Measurements from ENCODE around the gene OSTM1. TPM values are rescaled to one million over a fixed set of nuclear protein-coding genes. Genes with fewer than 3 reads are reported as not detected.

The OSTM1 gene
- total and polyA plus RNA-seq, 2 of the 8 experiments (the other 6 are each of a cell fraction or from before 2014, with no cell fraction given): 17.7 to 26.1 TPM

DNA sequence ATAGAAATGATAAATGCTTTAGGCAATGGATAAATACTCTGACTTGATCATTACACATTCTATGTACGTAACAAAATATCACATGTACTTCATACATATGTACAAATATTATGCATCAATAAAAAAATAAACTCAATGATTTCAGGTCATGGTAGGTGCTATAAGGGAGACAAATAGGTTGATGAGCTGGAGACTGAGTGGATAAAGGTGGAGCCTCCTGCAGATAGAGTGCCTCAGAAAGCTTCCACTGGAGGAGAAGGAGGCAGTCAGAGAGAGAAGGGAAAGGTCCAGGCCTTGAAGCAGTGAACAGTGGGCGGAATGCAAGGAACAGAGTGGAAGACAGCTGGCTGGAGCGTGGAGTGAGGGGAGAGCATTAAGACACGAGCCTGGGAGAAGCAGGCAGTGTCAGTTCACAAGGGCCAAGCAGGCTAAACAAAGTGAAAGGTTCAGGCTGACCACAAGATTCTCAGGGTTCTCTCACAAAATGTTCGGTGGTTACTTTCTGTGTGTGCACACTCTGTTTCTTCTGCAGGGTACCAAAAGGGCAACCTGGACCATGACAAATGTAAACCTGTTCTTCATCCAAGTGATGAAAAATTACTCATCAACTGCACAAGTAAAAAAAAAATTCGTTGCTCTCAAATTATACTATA is 60.6 kb downstream of the OSTM1 start:
- H3K9me3 ChIP-seq (ENCODE audit: insufficient read depth in 2 of 2, low read depth in 1 of 2, low read length in 1 of 2): peaks cover 25 to 28% of the 10 kb centered on the region in 2 experiments
- no peak overlapping the region for H3K27ac ChIP-seq (ENCODE audit: low read depth, low read length)
- no peak overlapping the region for H2BK15ac ChIP-seq (ENCODE audit: low read length)
- H3K9ac ChIP-seq (replicated peaks in 1 of 4; ENCODE audit: extremely low read depth in 1 of 4, low read depth in 3 of 4, low read length in 3 of 4): no peak overlapping the region
- H3K79me1 ChIP-seq (ENCODE audit: low read depth, low read length): no peaks in the 10 kb centered on the region
- no peak overlapping the region for H2BK120ac ChIP-seq (replicated peaks; ENCODE audit: low read depth, low read length)
- no peaks in the 10 kb centered on the region for H4K20me1 ChIP-seq (replicated peaks in 1 of 2; ENCODE audit: control insufficient read depth in 1 of 2, insufficient read depth in 2 of 2, low read length in 2 of 2)
- no peak overlapping the region for H4K5ac ChIP-seq (ENCODE audit: insufficient read length, low read depth, low read length)
- no peak overlapping the region for H3K4me3 ChIP-seq (ENCODE audit: extremely low read depth in 1 of 4, insufficient read depth in 2 of 4, low read depth in 3 of 4, low read length in 4 of 4)
- H2BK5ac ChIP-seq (ENCODE audit: low read depth, low read length): no peak overlapping the region
- no peaks in the 10 kb centered on the region for H3K27me3 ChIP-seq (replicated peaks in 1 of 4; ENCODE audit: control insufficient read depth in 3 of 4, extremely low read depth in 1 of 4, insufficient read depth in 3 of 4, low read length in 3 of 4)
- ChIA-PET POLR2A (ENCODE audit: partially characterized antibody) (interaction anchor here (1.6 kb wide), 1 partner anchor 23 kb away, joined by 3 read pairs; no protein-coding TSS in a partner anchor), CTCF (ENCODE audit: partially characterized antibody) (interaction anchor here (0.6 to 2.1 kb wide), 2 partner anchors 33 to 34 kb away, joined by 4 to 8 read pairs; no protein-coding TSS in a partner anchor)
- no peak overlapping the region for H4K91ac ChIP-seq (replicated peaks; ENCODE audit: insufficient read length, low read length)
- no peaks in the 10 kb centered on the region; the same call in 1 of the 2 replicates for H3K23me2 ChIP-seq (ENCODE audit: low read depth, low read length)
- H3K79me2 ChIP-seq (ENCODE audit: control insufficient read depth in 1 of 2, insufficient read depth in 2 of 2, low read length in 2 of 2): no peaks in the 10 kb centered on the region
- no peak overlapping the region for H3K18ac ChIP-seq (ENCODE audit: extremely low read depth, low read length)
- H3K36me3 ChIP-seq (ENCODE audit: control insufficient read depth in 2 of 4, insufficient read depth in 4 of 4, low read length in 3 of 4): no peaks in the 10 kb centered on the region
- DNase-seq (ENCODE audit: low read depth in 1 of 2, low spot score in 2 of 2) (no peak), FAIRE-seq (no peak)
- H2AFZ ChIP-seq (ENCODE audit: low read length): no peak overlapping the region
- no peaks in the 10 kb centered on the region for H3K4me1 ChIP-seq (replicated peaks in 1 of 4; ENCODE audit: control insufficient read depth in 3 of 4, insufficient read depth in 4 of 4, low read length in 3 of 4)
- H3K4me2 ChIP-seq (ENCODE audit: insufficient read depth in 1 of 2, low read depth in 2 of 2, low read length in 2 of 2): no peak overlapping the region
- WGBS, 2 experiments (ENCODE audit: extremely low coverage in 1 of 2, insufficient coverage in 1 of 2, insufficient read length in 1 of 2, insufficient replicate concordance in 2 of 2, low coverage in 1 of 2, low lambda C conversion rate in 2 of 2, missing lambda C conversion rate in 1 of 2): 82% methylated on average over 6 of the region's 6 CpGs; no CpG with 5 or more reads in 1 of the 2 experiments
- H2BK12ac ChIP-seq (ENCODE audit: low read depth, low read length): no peak overlapping the region
- H3K23ac ChIP-seq (ENCODE audit: insufficient read length): no peak overlapping the region
- H2BK20ac ChIP-seq (ENCODE audit: low read length): no peak overlapping the region
- no peak overlapping the region for H4K8ac ChIP-seq (ENCODE audit: extremely low read depth, insufficient read depth, low read length)
- no peak overlapping the region for H3K14ac ChIP-seq (ENCODE audit: insufficient read length)
- H2AK5ac ChIP-seq (ENCODE audit: low read depth, low read length): no peak overlapping the region
- H3K4ac ChIP-seq (replicated peaks; ENCODE audit: insufficient read length, low read depth, low read length): no peak overlapping the region
- no peak overlapping the region for H3K56ac ChIP-seq (replicated peaks; ENCODE audit: insufficient read length, low read depth, low read length)
- TF ChIP-seq KDM1A (IDR thresholded peaks at IDR 0.05; ENCODE audit: borderline replicate concordance, low read length) (no peak), NRF1 (IDR thresholded peaks at IDR 0.05; ENCODE audit: low read depth, low read length) (no peak), EZH2 (IDR thresholded peaks at IDR 0.05; ENCODE audit: low read depth, low read length, severe bottlenecking) (no peak), CEBPB (IDR thresholded peaks at IDR 0.05; ENCODE audit: low read depth, low read length) (no peak), SP1 (IDR thresholded peaks at IDR 0.05; ENCODE audit: low read depth, low read length) (no peak), CHD2 (IDR thresholded peaks at IDR 0.05; ENCODE audit: low read length) (no peak), CREB1 (IDR thresholded peaks at IDR 0.05) (no peak), SAP30 (IDR thresholded peaks at IDR 0.05; ENCODE audit: insufficient read depth, insufficient replicate concordance, low read length) (no peak), TCF12 (IDR thresholded peaks at IDR 0.05; ENCODE audit: low read depth, low read length) (no peak), TAF7 (optimal IDR thresholded peaks at IDR 0.05; ENCODE audit: borderline replicate concordance, low read depth, low read length) (no peak), PHF8 (conservative IDR thresholded peaks at IDR 0.05; ENCODE audit: low read depth, low read length) (no peak), BACH1 (IDR thresholded peaks at IDR 0.05; ENCODE audit: low read length) (no peak), ZNF274 (IDR thresholded peaks at IDR 0.05; ENCODE audit: borderline replicate concordance, extremely low read depth, low read length) (no peak)
- TF ChIP-seq, protein P1, sequence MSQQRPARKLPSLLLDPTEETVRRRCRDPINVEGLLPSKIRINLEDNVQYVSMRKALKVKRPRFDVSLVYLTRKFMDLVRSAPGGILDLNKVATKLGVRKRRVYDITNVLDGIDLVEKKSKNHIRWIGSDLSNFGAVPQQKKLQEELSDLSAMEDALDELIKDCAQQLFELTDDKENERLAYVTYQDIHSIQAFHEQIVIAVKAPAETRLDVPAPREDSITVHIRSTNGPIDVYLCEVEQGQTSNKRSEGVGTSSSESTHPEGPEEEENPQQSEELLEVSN (IDR thresholded peaks at IDR 0.05): no peak
